Mesodermal cell (in vitro differentiated cells): ENCODE results near the gene RHEX.
"Not testable (repeated sequence)": the region's sequence is repeated elsewhere in the genome, so short reads cannot be mapped to it uniquely, and the experiment has no call there.

ENCODE experiments used
- H3K27ac ChIP-seq: 2 replicates; pipeline ENCODE4 v1.7.0; 2013; ENCODE audit warnings: mild to moderate bottlenecking, low read depth, low read length, moderate library complexity; ENCODE audit not compliant: severe bottlenecking
- H3K36me3 ChIP-seq: 2 replicates; pipeline ENCODE4 v1.7.1; 2013; ENCODE audit warnings: mild to moderate bottlenecking, low read length, moderate library complexity; ENCODE audit not compliant: control insufficient read depth, insufficient read depth
- H3K4me1 ChIP-seq: one replicate; pipeline ENCODE4 v1.7.1; 2013; ENCODE audit warnings: mild to moderate bottlenecking, low read length; ENCODE audit not compliant: insufficient read depth, control insufficient read depth, poor library complexity, severe bottlenecking
- H3K4me3 ChIP-seq: 2 replicates; pipeline ENCODE4 v1.7.0; 2013; ENCODE audit warnings: low read length, control low read depth, mild to moderate bottlenecking; ENCODE audit not compliant: insufficient read depth, poor library complexity, severe bottlenecking; ENCODE audit errors: extremely low read depth
- H3K9me3 ChIP-seq: 2 replicates; pipeline ENCODE4 v1.7.1; 2013; ENCODE audit warnings: mild to moderate bottlenecking, low read length, moderate library complexity; ENCODE audit not compliant: control insufficient read depth
- WGBS, 2 experiments: methylation state at CpG; one replicate each; pipeline ENCODE4 v1.1.5; 2013; ENCODE audit warnings: missing lambda C conversion rate in 2 of 2; ENCODE audit not compliant: insufficient coverage in 2 of 2; 5-methylcytosine and 5-hydroxymethylcytosine counted together

Gene RHEX

DNA sequence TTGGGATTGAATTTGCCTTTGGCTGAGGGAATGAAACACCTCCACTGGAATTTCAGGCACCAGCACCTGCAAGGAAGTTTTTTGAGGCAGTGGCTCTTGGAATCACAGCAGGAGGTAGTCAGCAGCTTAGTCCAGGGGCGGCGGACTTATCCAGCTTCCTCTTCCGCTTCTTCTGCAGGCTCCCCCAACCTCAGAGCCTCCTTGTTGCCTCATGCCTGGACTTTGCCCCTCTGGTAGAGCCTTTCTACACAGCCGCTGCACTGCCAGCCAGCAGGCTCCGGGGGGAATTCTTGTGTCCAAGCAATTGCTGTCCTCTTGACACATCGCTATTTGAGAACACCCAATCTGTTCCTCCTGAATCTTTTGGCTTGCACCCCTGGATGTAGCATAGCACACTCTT lies 4.4 kb upstream of the RHEX start:
- Histone ChIP-seq H3K9me3 (no peaks in the 10 kb centered on the region), H3K4me3 (no peak overlapping the region), H3K27ac (no peak overlapping the region), H3K36me3 (no peaks in the 10 kb centered on the region), H3K4me1 (no peaks in the 10 kb centered on the region)
- WGBS, 2 experiments = 75 to 86% methylated on average over 4 to 6 of the region's 6 CpGs

DNA sequence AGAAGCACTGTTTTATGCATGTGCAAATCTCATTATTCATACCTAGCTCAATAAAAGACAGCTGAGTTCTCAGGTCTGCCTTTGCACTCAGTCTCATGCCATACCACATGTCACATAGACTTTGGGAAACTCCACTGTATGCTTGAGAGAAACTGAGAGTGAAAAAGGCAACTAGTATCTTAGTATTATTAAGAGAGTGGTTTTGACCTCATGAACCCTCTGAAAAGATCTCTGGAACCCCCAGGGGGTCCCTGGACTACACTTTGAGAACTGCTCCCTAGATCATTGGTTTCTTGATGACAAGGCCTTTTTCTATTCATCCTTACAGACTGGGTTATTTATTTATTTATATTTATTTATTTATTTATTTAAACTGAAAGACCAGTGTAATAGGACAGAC lies 3.7 kb upstream of the RHEX start:
- no peaks in the 10 kb centered on the region for H3K4me1 ChIP-seq

DNA sequence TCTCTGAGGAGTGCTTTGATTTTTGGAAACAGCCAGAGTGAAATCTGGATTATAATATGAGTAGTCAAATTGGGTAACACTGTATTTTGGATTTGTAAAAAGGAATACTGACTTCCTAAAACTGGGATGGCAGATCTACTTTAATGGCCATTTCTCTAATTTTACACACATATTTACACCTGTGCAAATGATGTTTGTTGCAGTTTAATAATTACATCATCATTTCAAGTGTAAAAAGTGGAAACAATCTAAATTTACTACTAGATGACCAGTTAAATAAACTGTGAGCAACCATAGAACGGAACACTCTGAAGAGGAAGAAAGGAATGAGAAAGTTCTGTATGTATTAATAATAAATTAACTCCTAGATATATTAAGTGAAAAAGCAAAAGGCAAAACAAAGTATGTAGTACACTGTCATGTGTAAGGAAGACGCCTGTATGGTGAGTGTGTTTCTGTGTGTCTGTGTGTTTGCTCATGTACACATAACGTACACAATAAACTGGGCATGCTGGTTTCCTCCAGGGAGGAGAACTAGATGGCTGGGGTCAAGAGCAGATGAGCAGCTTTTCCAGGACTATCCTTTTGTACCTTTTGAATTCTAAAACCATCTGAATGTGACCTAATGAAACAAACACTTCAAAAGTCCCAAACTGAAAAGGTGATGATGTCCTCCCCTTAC lies 2.9 kb upstream of the RHEX start:
- Histone ChIP-seq H3K36me3 (no peaks in the 10 kb centered on the region), H3K4me1 (no peaks in the 10 kb centered on the region), H3K27ac (no peak overlapping the region), H3K9me3 (no peaks in the 10 kb centered on the region), H3K4me3 (no peak overlapping the region)
- 100% methylated on average over 1 of the region's 3 CpGs; no CpG with 5 or more reads in 1 of the 2 experiments for WGBS, 2 experiments

More for the DNA sequence above, 3.7 kb upstream of the RHEX start:
- H3K27ac ChIP-seq = no peak overlapping the region
- H3K36me3 ChIP-seq = no peaks in the 10 kb centered on the region
- no peak overlapping the region for H3K4me3 ChIP-seq
- no peaks in the 10 kb centered on the region for H3K9me3 ChIP-seq

DNA sequence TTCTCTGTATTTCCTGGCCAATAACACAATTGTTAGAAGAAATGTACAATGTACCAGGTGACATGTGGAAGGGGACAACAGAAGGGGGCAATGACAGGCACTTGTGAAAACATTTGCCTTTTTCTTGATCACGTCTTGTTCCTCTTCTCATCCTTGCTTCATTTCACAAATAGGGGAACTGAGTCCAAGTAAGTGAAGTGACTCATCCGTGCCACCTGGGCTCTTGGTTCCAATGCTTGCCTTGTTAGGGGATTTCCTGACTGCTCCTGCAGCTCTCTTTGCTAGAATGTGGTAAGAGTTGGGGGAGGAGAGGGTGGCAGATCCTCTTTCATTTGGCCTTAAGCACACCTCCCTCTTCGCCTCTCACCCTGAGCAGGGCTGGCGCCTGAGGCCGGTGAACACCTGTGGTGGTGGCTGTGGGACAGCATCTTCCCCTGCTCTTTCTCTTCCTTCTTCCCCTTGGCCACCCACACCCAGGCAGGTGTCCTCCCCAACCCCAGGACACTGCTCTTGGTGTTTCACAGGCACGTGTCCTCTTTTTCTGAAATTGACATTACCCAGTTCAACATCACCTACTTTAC lies 2.2 kb upstream of the RHEX start:
- H3K9me3 ChIP-seq = no peaks in the 10 kb centered on the region
- WGBS, 2 experiments = 84 to 100% methylated on average over 3 of the region's 6 CpGs
- no peaks in the 10 kb centered on the region for H3K4me1 ChIP-seq
- H3K36me3 ChIP-seq = no peaks in the 10 kb centered on the region
- H3K4me3 ChIP-seq = no peak overlapping the region
- H3K27ac ChIP-seq = no peak overlapping the region

DNA sequence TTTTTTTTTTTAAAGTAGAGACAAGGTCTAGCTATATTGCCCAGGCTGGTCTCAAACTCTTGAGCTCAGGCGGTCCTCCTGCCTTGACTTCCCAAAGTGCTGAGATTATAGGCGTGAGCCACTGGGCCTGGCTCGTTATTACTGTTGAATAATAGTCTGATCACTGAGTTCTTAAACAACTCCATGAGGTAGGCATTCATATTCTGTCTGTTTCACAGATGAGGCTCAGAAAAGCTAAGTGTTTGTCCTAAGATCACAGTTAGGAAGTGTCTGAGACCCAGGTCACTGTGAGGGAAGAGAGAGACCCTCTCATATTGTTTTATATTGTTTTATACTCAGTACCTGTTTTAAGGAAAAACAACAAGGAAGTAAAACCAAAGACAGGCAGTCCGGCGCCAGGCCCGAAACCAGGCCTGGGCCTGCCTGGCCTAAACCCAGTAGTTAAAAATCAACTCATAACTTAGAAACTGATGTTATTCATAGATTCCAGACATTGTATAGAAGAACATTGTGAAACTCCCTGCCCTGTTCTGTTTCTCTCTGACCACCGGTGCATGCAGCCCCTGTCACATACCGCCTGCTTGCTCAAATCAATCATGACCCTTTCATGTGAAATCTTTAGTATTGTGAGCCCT lies 625 bp upstream of the RHEX start:
- not testable (repeated sequence) for H3K36me3 ChIP-seq, H3K9me3 ChIP-seq, H3K4me3 ChIP-seq, H3K4me1 ChIP-seq, H3K27ac ChIP-seq
- 82 to 91% methylated on average over 3 of the region's 8 CpGs for WGBS, 2 experiments

DNA sequence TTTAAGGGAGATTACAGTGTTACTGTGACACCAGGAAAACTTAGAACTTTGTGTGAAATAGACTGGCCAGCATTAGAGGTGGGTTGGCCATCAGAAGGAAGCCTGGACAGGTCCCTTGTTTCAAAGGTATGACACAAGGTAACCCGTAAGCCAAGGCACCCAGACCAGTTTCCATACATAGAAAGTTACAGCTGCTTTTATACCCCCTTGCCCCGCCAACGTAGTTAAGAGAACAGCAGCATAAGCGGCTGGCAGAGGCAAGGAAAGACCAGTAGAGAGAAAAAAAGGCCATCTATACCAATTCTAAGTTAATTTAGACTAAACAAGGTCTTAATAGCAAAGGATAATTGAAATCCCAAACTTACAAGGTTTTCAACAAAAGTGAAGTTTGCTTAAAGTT lies 643 bp downstream of the RHEX start:
- not testable (repeated sequence) for H3K4me3 ChIP-seq, H3K36me3 ChIP-seq, H3K4me1 ChIP-seq, H3K9me3 ChIP-seq, H3K27ac ChIP-seq
- WGBS, 2 experiments = 62 to 100% methylated on average over 2 to 3 of the region's 4 CpGs

DNA sequence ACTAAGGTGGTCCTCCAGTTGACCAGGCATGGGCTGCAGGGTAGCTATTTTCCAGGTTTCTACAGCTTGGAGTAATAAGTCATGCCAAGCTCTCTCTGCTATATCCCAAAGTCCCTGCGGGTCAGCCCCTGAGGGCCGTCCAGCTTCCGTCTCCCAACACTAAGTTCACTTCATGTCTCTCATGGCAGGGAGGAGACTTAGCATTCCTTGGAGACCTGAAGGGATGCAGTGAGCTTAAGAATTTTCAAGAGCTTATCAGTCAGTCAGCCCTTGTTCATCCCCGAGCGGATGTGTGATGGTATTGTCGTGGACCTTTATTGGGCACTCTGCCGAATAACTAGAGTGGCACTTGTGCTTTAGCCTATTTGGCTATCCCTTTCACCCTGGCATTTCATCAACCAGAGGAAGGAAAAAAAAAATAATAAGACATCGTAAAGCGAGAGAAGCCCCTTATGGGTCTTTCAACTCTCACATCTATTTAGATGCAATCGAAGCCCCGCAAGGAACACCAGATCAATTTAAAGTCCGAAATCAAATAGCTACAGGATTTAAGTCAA lies 2.2 kb downstream of the RHEX start:
- H3K4me1 ChIP-seq, H3K9me3 ChIP-seq, H3K27ac ChIP-seq, H3K4me3 ChIP-seq, H3K36me3 ChIP-seq: not testable (repeated sequence)
- 90 to 98% methylated on average over 2 to 9 of the region's 12 CpGs for WGBS, 2 experiments

DNA sequence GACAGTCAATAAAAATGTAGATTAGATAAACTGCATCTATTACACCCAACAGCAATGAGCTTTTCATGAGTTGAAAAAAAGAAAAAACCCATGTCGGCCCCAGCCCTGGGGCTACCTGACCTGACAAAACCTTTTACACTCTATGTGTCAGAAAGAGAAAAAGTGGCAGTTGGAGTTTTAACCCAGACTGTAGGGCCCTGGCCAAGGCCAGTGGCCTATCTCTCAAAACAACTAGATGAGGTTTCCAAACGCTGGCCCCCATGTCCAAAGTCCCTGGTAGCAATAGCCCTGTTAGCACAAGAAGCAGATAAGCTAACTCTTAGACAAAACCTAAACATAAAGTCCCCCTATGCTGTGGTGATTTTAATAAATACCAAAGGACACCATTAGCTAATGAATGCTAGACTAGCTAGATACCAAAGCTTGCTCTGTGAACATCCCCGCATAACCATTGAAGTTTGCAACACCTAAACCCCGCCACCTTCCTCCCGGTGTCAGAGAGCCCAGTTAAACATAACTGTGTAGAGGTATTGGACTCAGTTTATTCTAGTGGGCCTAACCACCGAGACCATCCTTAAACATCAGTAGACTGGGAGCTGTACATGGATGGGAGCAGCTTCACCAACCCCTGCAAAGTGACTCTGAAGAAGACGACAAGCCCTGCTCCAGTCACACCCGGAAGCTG lies 2.8 kb downstream of the RHEX start:
- H3K9me3 ChIP-seq, H3K4me1 ChIP-seq, H3K4me3 ChIP-seq, H3K36me3 ChIP-seq, H3K27ac ChIP-seq: not testable (repeated sequence)
- 89 to 97% methylated on average over 6 to 7 of the region's 8 CpGs for WGBS, 2 experiments

DNA sequence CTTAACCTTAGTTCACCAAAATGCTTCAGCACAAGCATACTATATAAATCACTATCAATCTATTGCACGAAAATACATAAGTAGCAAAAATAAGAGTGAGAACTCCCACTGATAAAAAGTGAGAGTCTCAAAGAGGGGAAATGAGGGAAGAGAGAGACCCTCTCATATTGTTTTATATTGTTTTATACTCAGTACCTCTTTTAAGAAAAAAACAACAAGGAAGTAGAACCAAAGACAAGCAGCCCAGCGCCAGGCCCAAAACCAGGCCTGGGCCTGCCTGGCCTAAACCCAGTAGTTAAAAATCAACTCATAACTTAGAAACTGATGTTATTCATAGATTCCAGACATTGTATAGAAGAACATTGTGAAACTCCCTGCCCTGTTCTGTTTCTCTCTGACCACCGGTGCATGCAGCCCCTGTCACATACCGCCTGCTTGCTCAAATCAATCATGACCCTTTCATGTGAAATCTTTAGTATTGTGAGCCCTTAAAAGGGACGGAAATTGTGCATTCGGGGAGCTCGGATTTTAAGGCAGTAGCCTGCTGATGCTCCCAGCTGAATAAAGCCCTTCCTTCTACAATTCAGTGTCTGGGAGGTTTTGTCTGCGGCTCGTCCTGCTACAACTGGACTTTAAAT lies 5.4 kb downstream of the RHEX start:
- H3K36me3 ChIP-seq, H3K9me3 ChIP-seq: not testable (repeated sequence)

DNA sequence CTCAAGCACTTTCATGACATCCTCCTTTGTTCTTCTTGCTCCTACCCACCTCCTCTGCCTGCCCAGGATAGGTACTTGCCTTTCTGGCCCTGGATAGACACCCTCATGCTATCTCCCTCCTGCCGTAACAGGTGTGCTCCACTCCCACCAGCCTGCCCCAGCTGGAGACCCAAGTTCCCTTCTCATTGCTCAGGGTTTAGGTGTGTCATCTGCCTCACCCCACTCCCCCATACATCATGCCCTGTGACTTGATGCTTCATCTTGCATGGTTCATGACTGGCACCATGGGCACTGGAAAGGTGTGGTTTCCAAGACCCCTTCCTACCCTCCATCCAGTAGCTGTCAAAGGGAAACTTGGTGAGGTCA lies 5.9 kb downstream of the RHEX start:
- 90 to 100% methylated on average over 1 of the region's 1 CpG for WGBS, 2 experiments

More for the DNA sequence above, 5.4 kb downstream of the RHEX start:
- not testable (repeated sequence) for H3K4me1 ChIP-seq, H3K4me3 ChIP-seq, H3K27ac ChIP-seq
- 92 to 100% methylated on average over 2 of the region's 9 CpGs for WGBS, 2 experiments

More for the DNA sequence above, 5.9 kb downstream of the RHEX start:
- Histone ChIP-seq H3K36me3 (no peaks in the 10 kb centered on the region), H3K9me3 (no peaks in the 10 kb centered on the region), H3K4me3 (no peak overlapping the region), H3K4me1 (no peaks in the 10 kb centered on the region), H3K27ac (no peak overlapping the region)
